ENCODE measurements around the gene HCAR2. TPM values are rescaled to one million over a fixed set of nuclear protein-coding genes. Genes with fewer than 3 reads are reported as not detected.

The HCAR2 gene
- not detected in 2 replicates for total RNA-seq

DNA sequence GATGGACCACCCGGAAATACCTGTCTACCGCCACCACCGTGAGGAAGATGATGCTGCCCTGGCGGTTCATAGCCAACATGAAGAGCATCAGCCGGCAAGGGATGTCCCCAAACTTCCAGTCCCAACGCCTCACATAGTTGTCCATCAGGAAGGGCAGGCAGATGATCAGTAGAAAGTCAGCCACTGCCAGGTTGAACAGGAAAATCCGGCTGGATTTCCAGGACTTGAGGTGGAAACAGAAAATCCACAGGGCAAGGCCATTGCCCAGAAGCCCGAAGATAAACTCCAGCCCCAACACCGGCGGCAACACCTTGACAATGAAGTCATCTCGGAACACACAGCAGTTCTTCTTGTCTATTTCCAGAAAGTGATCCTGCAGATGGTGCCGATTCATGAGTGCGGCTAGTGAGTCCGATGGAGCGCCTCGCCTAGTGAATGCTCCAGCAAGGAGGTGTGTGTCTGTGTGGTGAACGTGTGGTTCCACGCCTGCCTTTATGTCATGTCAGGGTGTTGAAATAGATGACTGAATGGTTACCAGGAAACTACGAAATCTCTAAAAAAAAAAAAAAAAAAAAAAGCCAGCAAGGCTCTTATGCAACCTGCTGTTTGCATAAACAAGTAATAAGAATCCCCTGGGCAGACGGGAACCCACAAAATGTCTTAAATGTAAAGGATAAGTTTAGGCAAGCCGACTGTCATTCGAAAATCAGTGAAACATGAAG is at the start of gene HCAR2:
HCAR2 (minus strand) TSS at position 468 of the 722 bp plus-strand sequence; CDS start at position 394, 74 bp downstream.

DNA sequence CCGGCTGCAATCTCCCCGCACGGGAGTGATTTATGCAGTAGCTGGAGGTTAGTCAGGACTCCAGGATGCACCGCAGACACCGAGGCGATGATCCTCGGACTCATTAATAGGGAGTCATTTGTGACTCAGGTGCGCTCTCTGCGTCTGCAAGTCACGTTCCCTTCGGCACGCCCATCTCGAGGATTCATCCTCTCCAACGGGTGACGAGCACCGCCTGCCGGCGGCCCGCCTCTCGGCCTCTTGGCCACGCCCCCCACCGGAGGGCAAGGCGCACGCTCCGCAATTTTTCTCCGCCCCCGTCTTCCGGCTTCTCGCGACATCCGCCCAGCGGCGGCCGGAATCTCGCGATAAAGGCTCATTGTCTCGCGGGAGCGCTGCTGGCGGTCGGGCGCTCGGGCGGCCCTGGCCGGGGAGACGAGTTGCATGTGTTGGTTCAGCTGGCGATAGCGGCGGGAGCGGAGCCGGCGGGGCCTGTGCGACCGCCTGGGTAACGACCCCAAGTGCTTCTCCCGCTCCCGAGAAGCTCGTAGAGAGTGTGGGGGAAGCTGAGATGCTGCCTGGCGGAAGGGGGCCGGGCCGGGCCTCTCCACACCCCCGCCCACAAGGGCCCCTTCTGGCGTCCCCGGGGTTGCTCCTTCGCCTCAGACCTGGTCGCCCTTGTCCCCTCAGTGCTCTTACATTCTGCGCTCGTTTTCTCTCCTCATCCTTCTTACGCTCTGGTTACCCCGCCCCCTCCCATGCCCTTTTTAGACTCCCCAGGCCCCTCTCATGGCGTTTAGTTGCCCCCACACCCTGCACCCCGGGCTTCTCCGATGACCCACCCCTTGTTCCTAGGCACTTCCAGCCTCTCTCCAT is 49.5 kb upstream of the HCAR2 start, which contains the start of gene DENR:
DENR (plus strand) TSS at position 361 of the 855 bp plus-strand sequence. CDS start 878 bp downstream, outside the sequence.

DNA sequence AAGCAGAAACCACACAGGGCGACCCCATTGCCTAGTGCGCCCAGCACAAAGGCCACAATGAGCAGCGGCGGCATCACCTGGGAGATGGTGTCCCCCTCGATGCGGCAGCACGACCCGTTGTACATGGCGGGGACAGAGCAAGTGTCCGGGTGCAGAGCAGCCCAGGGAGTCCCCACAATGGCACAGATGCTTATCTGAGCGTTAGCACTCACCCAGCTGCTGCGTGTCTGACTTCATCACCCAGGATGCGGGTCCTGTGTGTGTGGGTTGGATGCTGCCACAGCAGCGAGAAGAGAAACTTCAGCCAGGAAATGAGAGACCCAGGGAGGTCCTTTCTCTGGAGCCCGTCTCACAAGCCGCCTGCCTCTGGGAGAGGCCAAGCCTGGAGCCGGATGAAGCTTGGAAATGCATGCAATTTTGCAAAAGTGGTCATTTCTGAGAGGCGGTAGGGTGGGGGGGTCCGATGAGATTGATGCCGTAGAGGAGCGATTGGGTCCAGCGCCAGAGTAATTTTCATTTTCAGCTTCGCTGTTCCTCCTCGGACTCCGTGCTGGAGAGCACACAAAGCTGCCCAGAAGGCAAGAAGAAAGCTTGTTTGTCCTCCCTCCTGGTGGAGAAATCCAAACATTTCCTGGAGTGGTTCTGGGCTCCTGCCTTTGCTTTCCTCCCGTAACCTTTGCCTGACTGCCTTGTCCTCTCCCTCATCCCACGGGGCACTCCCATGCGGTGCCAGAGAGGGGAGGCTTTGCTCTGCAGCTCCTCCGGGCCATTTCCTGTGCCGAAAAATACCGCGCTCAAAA is 27.3 kb upstream of the HCAR2 start, which contains the start of gene HCAR1:
HCAR1 (minus strand) TSS at position 630 of the 800 bp plus-strand sequence; CDS start at position 125, 505 bp downstream.

DNA sequence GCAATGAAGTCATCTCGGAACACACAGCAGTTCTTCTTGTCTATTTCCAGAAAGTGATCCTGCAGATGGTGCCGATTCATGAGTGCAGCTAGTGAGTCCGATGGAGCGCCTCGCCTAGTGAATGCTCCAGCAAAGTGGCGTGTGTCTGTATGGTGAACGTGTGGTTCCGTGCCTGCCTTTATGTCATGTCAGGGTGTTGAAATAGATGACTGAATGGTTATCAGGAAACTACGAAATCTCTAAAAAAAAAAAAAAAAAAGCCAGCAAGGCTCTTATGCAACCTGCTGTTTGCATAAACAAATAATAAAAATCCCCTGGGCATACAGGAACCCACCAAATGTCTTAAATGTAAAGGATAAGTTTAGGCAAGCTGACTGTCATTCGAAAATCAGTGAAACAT is 13.5 kb upstream of the HCAR2 start, which contains the start of gene HCAR3:
HCAR3 (minus strand) TSS at position 154 of the 400 bp plus-strand sequence; CDS start at position 80, 74 bp downstream.

Small RNA genes within 50 kb of the gene (small RNA-seq; reads per million reads assigned to genes)
- not detected for gene AC026333.2

Other genes starting within 250 kb of the HCAR2 start
- 13.1 and 16.6 TPM in 2 replicates for gene ZCCHC8, start 202.4 kb downstream of the HCAR2 start, total RNA-seq
- gene RSRC2, start 176.4 kb downstream of the HCAR2 start, total RNA-seq: 28.8 and 38.3 TPM in 2 replicates
- gene KNTC1, start 176.1 kb downstream of the HCAR2 start, total RNA-seq: 7.3 and 10.5 TPM in 2 replicates
- not detected in 2 replicates for gene HCAR3, start 13.5 kb upstream of the HCAR2 start, total RNA-seq
- under 0.01 and 0.16 TPM in 2 replicates for gene HCAR1, start 27.5 kb upstream of the HCAR2 start, total RNA-seq
- gene DENR, start 49.5 kb upstream of the HCAR2 start, total RNA-seq: 29.4 and 36.8 TPM in 2 replicates
- gene CCDC62, start 71.2 kb upstream of the HCAR2 start, total RNA-seq: 0.49 and 0.65 TPM in 2 replicates
- 7.4 and 8.0 TPM in 2 replicates for gene HIP1R, start 132.1 kb upstream of the HCAR2 start, total RNA-seq
- 32.3 and 39.1 TPM in 2 replicates for gene VPS37B, start 192.8 kb upstream of the HCAR2 start, total RNA-seq

All from hair follicle dermal papilla cell (primary cell).